Endometrium (tissue), 2 donors: ENCODE results near the gene SPEM1.

Source experiments
- FAIRE-seq: peaks from 2 replicates; lab custom pipeline; 2012; peaks lifted over from hg19 to GRCh38; lab: Jason Lieb, UNC
- donor health status: control.
- donor health status: control.

The SPEM1 gene

GRCh38 chr17:7398612-7399011 is 21.5 kb upstream of the SPEM1 start:
- FAIRE-seq: no peak

GRCh38 chr17:7403043-7403726 is 16.9 kb upstream of the SPEM1 start:
- FAIRE-seq: no peak

- FAIRE-seq: no peak
Observed at GRCh38 chr17:7403727-7403976, 16.5 kb upstream of the SPEM1 start.

GRCh38 chr17:7403977-7404736 is 16.0 kb upstream of the SPEM1 start, which contains the start of gene TMEM256:
TSS of gene TMEM256 (minus strand) at chr17:7404097. CDS start at chr17:7404084, 13 bp downstream.
- peak; percentile 98 for FAIRE-seq

- FAIRE-seq: no peak
Observed at GRCh38 chr17:7404737-7405349, 15.3 kb upstream of the SPEM1 start.

- no peak for FAIRE-seq
Observed at GRCh38 chr17:7405350-7406234, 14.5 kb upstream of the SPEM1 start.

GRCh38 chr17:7406235-7406825 is 13.8 kb upstream of the SPEM1 start:
- no peak for FAIRE-seq

GRCh38 chr17:7407082-7407481 is 13.0 kb upstream of the SPEM1 start:
- no peak for FAIRE-seq

- FAIRE-seq: no peak
Observed at GRCh38 chr17:7407485-7408251, 12.5 kb upstream of the SPEM1 start, which contains the start of gene NLGN2. TSS of gene NLGN2 (plus strand) at chr17:7407845. CDS start at chr17:7408256, 411 bp downstream.

- FAIRE-seq: no peak
Observed at GRCh38 chr17:7408252-7408727, 11.8 kb upstream of the SPEM1 start.

- no peak for FAIRE-seq
Observed at GRCh38 chr17:7408863-7409262, 11.3 kb upstream of the SPEM1 start.

- no peak for FAIRE-seq
Observed at GRCh38 chr17:7409716-7410115, 10.4 kb upstream of the SPEM1 start.

- no peak for FAIRE-seq
Observed at GRCh38 chr17:7410634-7411426, 9.3 kb upstream of the SPEM1 start.

GRCh38 chr17:7411427-7411750 is 8.7 kb upstream of the SPEM1 start:
- no peak for FAIRE-seq

GRCh38 chr17:7413346-7413985 is 6.7 kb upstream of the SPEM1 start:
- FAIRE-seq: no peak

- FAIRE-seq: no peak
Observed at GRCh38 chr17:7414837-7415236, 5.3 kb upstream of the SPEM1 start.

GRCh38 chr17:7415784-7416183 is 4.3 kb upstream of the SPEM1 start:
- no peak for FAIRE-seq

GRCh38 chr17:7416323-7416722 is 3.8 kb upstream of the SPEM1 start:
- no peak for FAIRE-seq

- no peak for FAIRE-seq
Observed at GRCh38 chr17:7417056-7417655, 3.0 kb upstream of the SPEM1 start.
